Activated CD4-positive, alpha-beta T cell treated with anti-CD3 and anti-CD28 coated beads for 36 hours (primary cell): ENCODE data around the gene LCE5A. TPM values are rescaled to one million over a fixed set of nuclear protein-coding genes. Genes with fewer than 3 reads are reported as not detected.
"Not testable (repeated sequence)": the region's sequence is repeated elsewhere in the genome, so short reads cannot be mapped to it uniquely, and the experiment has no call there.

Source experiments
- ATAC-seq: fragments of 200-7000 bp; cut with Tn5 transposase; one replicate; pipeline ENCODE4 v1.10.0; 2021; ENCODE audit warnings: mild to moderate bottlenecking, moderate library complexity
- CTCF ChIA-PET: fragments of 350-600 bp; sonication (Branson Sonifier 250); formaldehyde crosslinking; loops from one replicate; lab custom pipeline; 2021; ENCODE audit warnings: antibody characterized with exemption; lab: Charles Lee
- POLR2A ChIA-PET: fragments of 350-600 bp; sonication (Branson Sonifier 250); formaldehyde crosslinking; loops from one replicate; lab custom pipeline; 2021; ENCODE audit warnings: antibody characterized with exemption, inconsistent platforms; lab: Charles Lee
- DNase-seq: peaks from one replicate; pipeline ENCODE4 v3.0.0-alpha.2; 2020
- H3K27ac Mint-ChIP-seq: one replicate; pipeline ENCODE4 v1.8.0; 2021; ENCODE audit warnings: mixed read lengths
- H3K27me3 Mint-ChIP-seq: one replicate; pipeline ENCODE4 v1.8.0; 2021; ENCODE audit warnings: mixed read lengths
- H3K36me3 Mint-ChIP-seq: one replicate; pipeline ENCODE4 v1.8.0; 2021; ENCODE audit warnings: low read depth, mixed read lengths
- H3K4me1 Mint-ChIP-seq: one replicate; pipeline ENCODE4 v1.8.0; 2021; ENCODE audit warnings: mixed read lengths
- H3K4me3 Mint-ChIP-seq: one replicate; pipeline ENCODE4 v1.8.0; 2021; ENCODE audit warnings: mild to moderate bottlenecking, moderate library complexity, mixed read lengths
- H3K9me3 Mint-ChIP-seq: one replicate; pipeline ENCODE4 v1.8.0; 2021; ENCODE audit warnings: low read depth, mixed read lengths
- intact Hi-C, 2 experiments: fragments of 100-400 bp; cut with DNase I in 1 of 2; cut with micrococcal nuclease in 1 of 2; formaldehyde crosslinking; loops; one replicate each; pipeline versions ENCODE4 v1.14.2 to v1.15.1; 2022 to 2024; cut with DNase I, micrococcal nuclease
- total RNA-seq, 2 experiments: library from RNA; stranded (reverse); gene quantifications; one replicate each; pipeline ENCODE4 v1.2.3, GENCODE V29; 2021

The LCE5A gene, protein sequence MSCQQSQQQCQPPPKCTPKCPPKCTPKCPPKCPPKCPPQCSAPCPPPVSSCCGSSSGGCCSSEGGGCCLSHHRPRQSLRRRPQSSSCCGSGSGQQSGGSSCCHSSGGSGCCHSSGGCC
- total RNA-seq = not detected

DNA sequence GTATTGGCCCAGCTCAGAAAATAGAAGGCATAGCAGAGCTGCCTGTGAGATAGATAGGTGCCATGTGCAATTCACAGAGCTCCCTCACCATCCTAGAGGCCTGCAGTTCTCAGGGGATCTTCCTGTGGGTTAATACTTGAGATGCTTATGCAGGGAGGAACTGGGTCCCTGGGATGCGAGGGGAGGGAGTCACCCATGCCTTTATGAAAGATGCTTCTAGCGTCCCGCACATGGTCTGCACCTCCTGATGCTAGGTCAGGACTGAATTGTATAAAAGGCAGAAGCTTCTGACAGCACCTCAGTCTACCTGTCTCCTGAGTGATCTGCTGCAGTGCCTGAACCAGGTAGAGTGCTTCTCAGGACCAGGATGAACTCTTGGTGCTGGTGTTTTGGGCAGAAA lies at the start of gene LCE5A:
LCE5A (plus strand) TSS at position 301 of the 400 bp plus-strand sequence. CDS start 732 bp downstream, outside the sequence.
- Mint-ChIP-seq H3K4me1 (peaks cover 6% of the 10 kb centered on the region), H3K27me3 (peaks cover 49% of the 10 kb centered on the region), H3K4me3 (no peak within 1 kb of the TSS), H3K9me3 (no peaks in the 10 kb centered on the region), H3K27ac (no peak within 1 kb of the TSS), H3K36me3 (no peaks in the 10 kb centered on the region)
- DNase-seq (no peak), ATAC-seq (no peak)
- POLR2A ChIA-PET = no interaction called here
- CTCF ChIA-PET = no interaction called here
- intact Hi-C loops = no loop called here

DNA sequence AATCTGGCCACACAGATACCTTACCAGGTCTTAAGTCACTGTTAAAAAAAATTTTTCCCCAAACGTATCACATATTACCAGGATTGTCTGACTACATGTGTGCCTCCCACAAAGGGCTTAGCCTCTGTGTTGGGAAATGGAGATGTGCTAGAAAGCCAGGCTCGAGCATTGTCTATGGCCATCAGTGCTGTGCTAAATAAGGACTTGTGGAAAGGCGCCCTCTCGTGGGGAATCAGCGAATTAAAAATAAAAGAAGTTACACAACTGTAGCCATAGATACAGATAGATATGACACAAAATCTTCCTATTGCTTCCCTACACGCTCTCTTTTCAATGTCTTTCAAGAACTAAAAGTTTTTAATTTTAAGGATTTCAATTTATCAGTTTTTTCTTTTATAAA lies 49.1 kb upstream of the LCE5A start:
- no peak overlapping the region for H3K4me3 Mint-ChIP-seq
- peaks cover 31% of the 10 kb centered on the region for H3K4me1 Mint-ChIP-seq
- peak; percentile 52 for ATAC-seq
- ChIA-PET CTCF (interaction anchor here (0.7 to 1.2 kb wide), 4 partner anchors 13 to 310 kb away, joined by 3 read pairs; no protein-coding TSS in a partner anchor), POLR2A (no interaction called here)
- peaks cover 4% of the 10 kb centered on the region for H3K27me3 Mint-ChIP-seq
- H3K9me3 Mint-ChIP-seq = peaks cover 3% of the 10 kb centered on the region
- intact Hi-C loops = loop anchor here in 1 of 2 experiments (2.0 kb wide), 1 partner anchor 413 kb away; no protein-coding TSS in a partner anchor
- H3K27ac Mint-ChIP-seq = peak overlapping the region; percentile 69
- peak; percentile 79 for DNase-seq
- H3K36me3 Mint-ChIP-seq = no peaks in the 10 kb centered on the region

DNA sequence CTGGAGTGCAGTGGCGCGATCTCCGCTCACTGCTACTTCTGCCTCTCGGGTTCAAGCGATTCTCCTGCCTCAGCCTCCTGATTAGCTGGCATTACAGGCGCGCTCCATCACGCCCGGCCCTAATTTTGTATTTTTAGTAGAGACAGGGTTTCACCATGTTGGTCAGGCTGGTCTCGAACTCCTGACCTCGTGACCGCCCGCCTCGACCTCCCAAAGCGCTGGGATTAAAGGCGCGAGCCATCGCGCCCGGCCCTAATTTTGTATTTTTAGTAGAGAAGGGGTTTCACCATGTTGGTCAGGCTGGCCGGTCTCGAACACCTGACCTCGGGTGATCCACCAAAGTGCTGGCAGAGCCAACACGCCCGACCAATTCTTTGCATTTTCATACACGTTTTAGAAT lies 48.0 kb upstream of the LCE5A start:
- ChIA-PET CTCF (interaction anchor here (0.6 to 1.2 kb wide), 3 partner anchors 14 to 311 kb away, joined by 3 to 5 read pairs (median 3); no protein-coding TSS in a partner anchor), POLR2A (no interaction called here)
- no peak overlapping the region for H3K27ac Mint-ChIP-seq
- intact Hi-C loops = no loop called here
- peaks cover 8% of the 10 kb centered on the region for H3K27me3 Mint-ChIP-seq
- H3K4me1 Mint-ChIP-seq = peaks cover 31% of the 10 kb centered on the region
- DNase-seq (no peak), ATAC-seq (no peak)
- peaks cover 3% of the 10 kb centered on the region for H3K9me3 Mint-ChIP-seq
- H3K36me3 Mint-ChIP-seq = no peaks in the 10 kb centered on the region
- H3K4me3 Mint-ChIP-seq = no peak overlapping the region

DNA sequence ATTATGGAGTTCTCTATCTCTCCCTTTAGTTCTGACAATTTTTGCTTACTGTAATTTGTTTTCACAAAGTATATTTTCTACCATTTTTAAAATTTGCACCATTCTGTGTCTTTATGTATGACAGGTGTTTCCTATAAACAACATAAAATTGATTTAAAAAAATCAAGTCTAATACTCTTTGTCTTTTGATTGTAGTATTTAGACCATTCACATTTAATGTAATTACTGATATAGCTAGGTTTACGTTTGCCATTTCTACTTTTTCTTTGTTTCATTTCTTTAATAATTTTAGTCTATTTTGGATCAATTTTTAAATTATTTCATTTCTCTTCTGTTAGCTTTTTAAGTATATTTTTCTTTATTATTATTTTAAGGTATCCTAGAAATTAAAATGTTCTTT lies 44.4 kb upstream of the LCE5A start:
- intact Hi-C loops = no loop called here
- ATAC-seq = no peak

DNA sequence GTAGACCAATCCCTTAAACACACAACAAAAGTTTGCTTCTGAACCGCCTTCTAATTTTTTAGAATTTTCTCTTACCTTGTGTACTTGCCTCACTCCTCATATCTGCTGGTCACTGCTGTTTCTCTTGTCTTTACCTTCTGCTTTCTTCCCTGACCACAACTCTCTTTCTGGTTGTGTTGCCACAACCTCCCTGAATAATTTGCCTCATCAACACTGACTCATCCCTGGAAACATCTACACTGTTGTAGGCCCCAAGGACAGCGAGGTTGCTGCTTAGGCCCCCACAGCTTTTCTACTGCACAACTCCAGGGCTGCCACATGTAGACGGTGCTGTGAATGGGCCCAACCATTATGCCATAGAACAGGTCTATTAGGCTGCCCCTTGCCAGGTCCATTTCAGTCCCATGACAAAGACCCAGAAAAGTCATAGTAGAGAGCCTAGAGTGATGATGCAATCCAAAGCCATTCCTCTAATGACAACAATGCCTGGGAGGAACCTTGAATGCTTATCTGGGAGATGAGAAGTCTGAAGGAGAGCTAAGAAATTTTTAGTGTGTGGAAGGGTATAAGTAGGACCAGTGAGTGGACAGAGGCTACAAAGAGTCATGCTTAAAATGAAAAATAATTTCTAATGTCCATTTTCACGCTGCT lies 36.6 kb upstream of the LCE5A start:
- Mint-ChIP-seq H3K36me3 (no peaks in the 10 kb centered on the region), H3K27me3 (peaks cover 6% of the 10 kb centered on the region), H3K4me3 (no peak overlapping the region), H3K4me1 (no peaks in the 10 kb centered on the region), H3K9me3 (peaks cover 26% of the 10 kb centered on the region), H3K27ac (no peak overlapping the region)
- POLR2A ChIA-PET = no interaction called here
- no peak for DNase-seq
- CTCF ChIA-PET = interaction anchor here (0.6 to 2.4 kb wide), 2 partner anchors 15 to 246 kb away, joined by 3 to 9 read pairs; no protein-coding TSS in a partner anchor
- no peak for ATAC-seq
- intact Hi-C loops = no loop called here

More for the DNA sequence above, 44.4 kb upstream of the LCE5A start:
- DNase-seq = no peak
- no peak overlapping the region for H3K4me3 Mint-ChIP-seq
- ChIA-PET CTCF (no interaction called here), POLR2A (no interaction called here)
- peaks cover 12% of the 10 kb centered on the region for H3K27me3 Mint-ChIP-seq
- H3K36me3 Mint-ChIP-seq = no peaks in the 10 kb centered on the region
- peaks cover 4% of the 10 kb centered on the region for H3K4me1 Mint-ChIP-seq
- peaks cover 3% of the 10 kb centered on the region for H3K9me3 Mint-ChIP-seq
- no peak overlapping the region for H3K27ac Mint-ChIP-seq

DNA sequence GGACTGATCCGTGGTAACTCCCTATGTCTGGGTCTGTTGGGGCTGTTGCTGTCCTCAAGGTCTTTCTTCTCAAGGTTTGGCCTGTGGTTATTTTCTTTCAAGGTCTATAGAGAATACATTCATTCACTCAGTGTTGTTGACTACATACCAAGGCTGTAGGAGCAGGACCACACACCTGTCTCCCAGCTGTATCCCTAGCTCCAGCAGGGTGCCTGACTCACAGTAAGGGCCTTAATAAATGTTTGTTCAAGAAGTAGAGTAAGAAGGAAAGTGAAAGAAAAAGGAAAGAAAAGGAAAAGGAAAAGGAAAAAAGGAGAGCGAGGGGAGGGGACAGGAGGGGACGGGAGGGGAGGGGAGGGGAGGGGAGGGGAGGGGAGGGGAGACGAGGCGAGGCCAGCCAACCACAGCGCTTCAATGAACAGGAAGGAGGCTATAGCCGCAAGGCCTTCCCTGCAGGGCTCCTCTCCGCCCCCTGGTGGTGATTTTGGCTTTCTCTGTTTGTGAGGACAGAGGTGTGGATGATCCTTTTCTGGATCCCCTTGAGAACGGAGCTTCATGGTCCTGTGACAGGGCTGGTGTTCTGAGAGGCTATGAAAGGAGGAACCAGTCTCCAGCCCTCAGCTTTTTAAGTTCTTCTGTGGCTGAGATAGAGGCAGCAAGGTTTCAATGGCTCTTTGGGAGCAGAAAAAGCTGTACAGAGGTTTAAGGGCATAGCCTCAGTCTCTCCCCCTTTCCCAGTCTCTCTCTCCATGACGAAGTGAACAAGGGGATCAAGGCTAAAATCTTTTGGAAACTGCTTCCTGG lies 30.6 kb upstream of the LCE5A start:
- Mint-ChIP-seq H3K27ac (no peak overlapping the region), H3K4me1 (peaks cover 5% of the 10 kb centered on the region), H3K4me3 (no peak overlapping the region), H3K9me3 (peaks cover 23% of the 10 kb centered on the region), H3K36me3 (no peaks in the 10 kb centered on the region), H3K27me3 (no peaks in the 10 kb centered on the region)
- ATAC-seq (peak; percentile 75), DNase-seq (peak; percentile 83)
- ChIA-PET POLR2A (no interaction called here), CTCF (interaction anchor here (0.5 to 1.4 kb wide), 8 partner anchors 9 to 1006 kb away, joined by 3 to 6 read pairs (median 3); no protein-coding TSS in a partner anchor)
- intact Hi-C loops = no loop called here

DNA sequence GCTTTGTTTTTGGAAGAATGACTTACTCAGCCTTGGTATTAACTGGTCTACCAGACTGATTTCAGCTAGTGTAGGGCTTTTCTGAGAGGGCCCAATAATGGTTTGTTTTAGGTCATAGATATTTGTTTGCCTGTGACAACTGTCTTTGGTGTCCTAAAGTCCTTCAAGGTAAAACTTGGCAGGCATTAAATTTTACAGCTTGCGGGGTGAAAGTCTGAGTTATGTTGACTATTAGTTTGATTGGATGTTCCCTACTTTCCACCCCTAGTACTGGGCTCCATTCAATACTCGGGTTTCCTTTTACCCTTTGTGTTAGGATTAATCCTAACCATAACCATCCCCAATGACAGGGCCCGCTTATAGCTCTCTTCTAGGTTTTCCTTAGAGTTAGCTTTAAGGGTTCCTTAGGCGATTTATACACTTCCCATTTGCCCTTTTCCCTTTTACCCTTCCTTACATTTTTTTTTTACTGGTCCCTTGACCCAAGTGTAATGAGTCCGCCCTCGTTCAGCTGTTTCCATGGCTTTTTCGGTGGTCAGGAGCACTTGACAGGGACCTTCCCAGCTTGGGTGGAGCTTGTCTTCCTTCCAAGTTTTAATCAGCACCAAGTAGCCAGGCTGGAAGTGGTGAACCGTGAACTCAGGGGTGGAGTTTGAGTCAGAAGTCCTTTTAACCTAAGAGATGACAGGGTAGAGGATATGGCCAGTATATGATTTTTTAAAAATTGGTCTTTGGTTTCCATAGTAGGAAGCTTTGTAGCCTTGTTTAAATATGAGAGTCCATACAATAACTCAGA lies 28.5 kb upstream of the LCE5A start:
- Mint-ChIP-seq H3K27ac (no peak overlapping the region), H3K4me1 (peaks cover 5% of the 10 kb centered on the region), H3K36me3 (no peaks in the 10 kb centered on the region), H3K4me3 (no peak overlapping the region), H3K27me3 (no peaks in the 10 kb centered on the region), H3K9me3 (peaks cover 10% of the 10 kb centered on the region)
- DNase-seq (no peak), ATAC-seq (no peak)
- ChIA-PET CTCF (interaction anchor here (0.6 to 1.4 kb wide), 6 partner anchors 11 to 467 kb away, joined by 3 to 7 read pairs (median 3); no protein-coding TSS in a partner anchor), POLR2A (no interaction called here)
- intact Hi-C loops = no loop called here

DNA sequence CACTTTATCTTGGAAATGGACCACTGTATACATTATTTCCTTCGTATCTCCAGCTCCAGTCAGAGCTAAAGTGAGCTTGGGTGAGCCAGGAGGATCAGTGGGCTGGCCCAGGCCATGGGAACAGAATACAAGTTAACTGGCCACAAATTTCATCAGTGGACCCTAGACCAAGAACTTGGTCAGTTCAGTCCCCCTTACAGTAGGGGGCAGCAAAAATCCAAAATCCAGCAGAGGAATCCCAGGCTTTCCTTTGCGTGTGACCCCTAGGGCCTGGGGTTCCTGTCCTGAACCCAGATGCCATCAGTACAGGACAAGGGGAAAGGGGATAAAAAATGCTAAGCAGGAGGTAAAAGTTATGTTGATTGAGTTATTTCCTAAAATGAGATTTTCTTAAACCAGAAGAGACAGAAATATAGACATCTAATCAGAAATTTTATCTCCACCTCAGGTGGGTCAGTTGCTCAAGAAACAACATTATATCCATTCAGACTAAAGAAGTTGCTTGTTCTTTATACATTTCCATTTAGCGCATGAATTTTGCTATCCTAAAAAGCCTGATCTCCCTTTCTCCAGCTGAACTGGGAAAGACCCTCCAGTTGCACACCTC lies 24.1 kb upstream of the LCE5A start:
- ChIA-PET POLR2A (no interaction called here), CTCF (interaction anchor here (0.6 to 1.7 kb wide), 4 partner anchors 16 to 167 kb away, joined by 3 to 6 read pairs (median 3); no protein-coding TSS in a partner anchor)
- Mint-ChIP-seq H3K27ac (no peak overlapping the region), H3K27me3 (peaks cover 2% of the 10 kb centered on the region), H3K4me3 (no peak overlapping the region), H3K9me3 (no peaks in the 10 kb centered on the region), H3K4me1 (peaks cover 4% of the 10 kb centered on the region), H3K36me3 (no peaks in the 10 kb centered on the region)
- ATAC-seq (no peak), DNase-seq (peak; percentile 14)
- intact Hi-C loops = no loop called here

DNA sequence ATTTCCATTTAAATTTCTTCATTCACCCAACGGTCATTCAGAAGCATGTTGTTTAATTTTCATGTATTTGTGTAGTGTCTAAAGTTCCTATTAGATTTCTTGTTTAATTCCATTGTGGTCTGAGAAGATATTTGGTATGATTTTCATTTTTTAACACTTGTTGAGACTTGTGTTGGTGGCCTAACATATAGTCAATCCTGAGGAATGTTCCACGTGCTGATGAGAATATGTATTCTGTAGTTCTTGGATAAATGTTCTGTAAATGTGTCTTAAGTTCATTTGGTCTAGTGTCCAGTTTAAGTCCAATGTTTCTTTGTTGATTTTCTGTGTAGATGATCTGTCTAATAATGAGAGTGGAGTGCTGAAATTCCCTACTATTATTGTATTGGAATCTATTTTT lies 22.7 kb upstream of the LCE5A start:
- DNase-seq = no peak
- no peaks in the 10 kb centered on the region for H3K9me3 Mint-ChIP-seq
- H3K27me3 Mint-ChIP-seq = peaks cover 2% of the 10 kb centered on the region
- peaks cover 4% of the 10 kb centered on the region for H3K4me1 Mint-ChIP-seq
- ChIA-PET CTCF (no interaction called here), POLR2A (no interaction called here)
- intact Hi-C loops = no loop called here
- H3K4me3 Mint-ChIP-seq = no peak overlapping the region
- no peaks in the 10 kb centered on the region for H3K36me3 Mint-ChIP-seq
- no peak overlapping the region for H3K27ac Mint-ChIP-seq
- ATAC-seq = no peak

DNA sequence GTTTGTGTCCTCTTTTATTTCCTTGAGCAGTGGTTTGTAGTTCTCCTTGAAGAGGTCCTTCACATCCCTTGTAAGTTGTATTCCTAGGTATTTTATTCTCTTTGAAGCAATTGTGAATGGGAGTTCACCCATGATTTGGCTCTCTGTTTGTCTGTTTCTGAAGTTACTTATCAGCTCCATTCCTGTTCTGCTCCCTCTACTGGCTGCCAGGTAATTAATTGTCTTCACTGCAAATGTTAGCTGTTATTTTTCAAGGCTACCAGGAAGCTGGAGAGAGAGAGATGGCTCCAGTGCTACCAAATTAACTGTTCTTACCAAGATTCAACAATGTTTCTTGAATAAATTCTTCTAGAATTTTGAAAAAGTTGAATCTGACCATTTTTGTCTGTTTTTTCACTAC lies 19.1 kb upstream of the LCE5A start:
- CTCF ChIA-PET = interaction anchor here (1.2 to 2.1 kb wide), 3 partner anchors 33 to 165 kb away, joined by 3 to 5 read pairs (median 4); no protein-coding TSS in a partner anchor
- peaks cover 12% of the 10 kb centered on the region for H3K27me3 Mint-ChIP-seq
- H3K4me1 Mint-ChIP-seq = not testable (repeated sequence)

More for the DNA sequence above, 19.1 kb upstream of the LCE5A start:
- ATAC-seq, H3K27ac Mint-ChIP-seq, H3K36me3 Mint-ChIP-seq, DNase-seq, H3K9me3 Mint-ChIP-seq, H3K4me3 Mint-ChIP-seq, intact Hi-C loops, POLR2A ChIA-PET: not testable (repeated sequence)
